K562 (cell line): ENCODE measurements around the gene PAXIP1. TPM values are rescaled to one million over a fixed set of nuclear protein-coding genes. Genes with fewer than 3 reads are reported as not detected.
A peak's percentile ranks its signal among the peaks of the same experiment; 100 is the strongest.

Experiments used
- ATAC-seq: fragments of 200-7000 bp; cut with Tn5 transposase; 3 replicates; pipeline ENCODE4 v1.9.1; 2020; ENCODE audit warnings: moderate library complexity
- BruUV-seq: library from RNA; stranded (reverse); fragments of 400-500 nt; replicated peaks from 2 replicates; lab custom pipeline; 2021; lab: Mats Ljungman, UMichigan
- CTCF ChIA-PET: fragments of 300-600 bp; formaldehyde crosslinking; extraction: SDS; loops from one replicate; lab custom pipeline; 2021; ENCODE audit warnings: low intra/inter-chr PET ratio; lab: Yijun Ruan, JAX
- POLR2A ChIA-PET: fragments of 300-600, 350-650 bp; sonication (Branson Sonifier 250); formaldehyde crosslinking; extraction: SDS; loops from one replicate; lab custom pipeline; 2021; ENCODE audit warnings: antibody characterized with exemption, inconsistent platforms; lab: Yijun Ruan, JAX
- DNase-seq, 4 experiments: peaks; one replicate each; pipeline versions ENCODE4 v3.0.0 to v3.0.0-alpha.2; 2011 to 2018; ENCODE audit warnings: low spot score in 3 of 4, mixed read lengths in 3 of 4; ENCODE audit errors: extremely low read depth in 1 of 4
- FAIRE-seq: peaks from 2 replicates; lab custom pipeline; 2011; peaks lifted over from hg19 to GRCh38; lab: Jason Lieb, UNC
- H2AFZ ChIP-seq: 2 replicates; pipeline ENCODE4 v1.6.0; 2011; ENCODE audit warnings: low read depth, low read length, control low read depth, inconsistent platforms
- H3K27ac ChIP-seq: fragments of 200-600 bp; 3 replicates; pipeline ENCODE4 v1.8.0; 2011; ENCODE audit warnings: low read depth, mild to moderate bottlenecking, control low read depth, inconsistent platforms, low read length, moderate library complexity, mixed read lengths; ENCODE audit errors: extremely low read depth
- H3K27me3 ChIP-seq, 2 experiments: fragments of 300-600 bp in 1 of 2; 2 replicates in 1 of 2; 3 replicates in 1 of 2; pipeline versions ENCODE4 v1.6.0 to v1.8.0; 2011; ENCODE audit warnings: inconsistent platforms in 2 of 2, low read length in 2 of 2, mild to moderate bottlenecking in 1 of 2, mixed read lengths in 1 of 2, moderate library complexity in 1 of 2; ENCODE audit not compliant: control insufficient read depth in 2 of 2, insufficient read depth in 2 of 2
- H3K36me3 ChIP-seq: fragments of 300-600 bp; 3 replicates; pipeline ENCODE4 v1.8.0; 2011; ENCODE audit warnings: mild to moderate bottlenecking, low read length, inconsistent platforms; ENCODE audit not compliant: control insufficient read depth, insufficient read depth
- H3K4me1 ChIP-seq, 2 experiments: fragments of 200-600 bp in 1 of 2; replicated peaks in 1 of 2; 2 replicates in 1 of 2; 3 replicates in 1 of 2; pipeline versions ENCODE4 v1.5.1 to v1.8.0; 2011; ENCODE audit warnings: inconsistent platforms in 2 of 2, low read length in 2 of 2, mild to moderate bottlenecking in 1 of 2, mixed read lengths in 1 of 2, moderate library complexity in 1 of 2; ENCODE audit not compliant: control insufficient read depth in 2 of 2, insufficient read depth in 2 of 2
- H3K4me2 ChIP-seq: 2 replicates; pipeline ENCODE4 v1.6.1; 2011; ENCODE audit warnings: low read length, control low read depth, inconsistent platforms, mixed read lengths; ENCODE audit not compliant: insufficient read depth
- H3K4me3 ChIP-seq: fragments of 200-600 bp; sonication (generic), shearing (Covaris generic); 2 replicates; pipeline ENCODE4 v1.5.1; 2016; ENCODE audit warnings: control low read depth, inconsistent platforms
- H3K79me2 ChIP-seq: fragments of 200-600 bp; 3 replicates; pipeline ENCODE4 v1.8.0; 2011; ENCODE audit warnings: low read length, inconsistent platforms; ENCODE audit not compliant: control insufficient read depth, insufficient read depth
- H3K9ac ChIP-seq, 2 experiments: 2 replicates each; pipeline versions ENCODE4 v1.6.0 to v1.6.1; 2011; ENCODE audit warnings: low read depth in 2 of 2, low read length in 2 of 2, control low read depth in 1 of 2, inconsistent platforms in 1 of 2, mild to moderate bottlenecking in 1 of 2, mixed read lengths in 1 of 2; ENCODE audit not compliant: insufficient read depth in 1 of 2
- H3K9me1 ChIP-seq: one replicate; pipeline ENCODE4 v1.6.0; 2011; ENCODE audit warnings: inconsistent platforms, mild to moderate bottlenecking, low read length, moderate library complexity; ENCODE audit not compliant: control insufficient read depth, insufficient read depth
- H3K9me3 ChIP-seq: replicated peaks from 2 replicates; pipeline ENCODE4 v1.5.1; 2011; ENCODE audit warnings: low read depth, low read length, inconsistent platforms; ENCODE audit not compliant: control insufficient read depth, insufficient read depth
- H4K20me1 ChIP-seq: replicated peaks from 2 replicates; pipeline ENCODE4 v1.6.1; 2011; ENCODE audit warnings: low read length, inconsistent platforms, mixed read lengths; ENCODE audit not compliant: control insufficient read depth, insufficient read depth
- ETV6 ChIP-seq, 3 experiments: fragments of 150-350 bp in 1 of 3; sonication (generic) in 1 of 3; formaldehyde crosslinking in 1 of 3; IDR thresholded peaks; 2 replicates each; pipeline versions ENCODE4 v1.6.1 to v1.8.0; 2014 to 2022; ENCODE audit warnings: borderline replicate concordance in 2 of 3, low read depth in 2 of 3, antibody characterized with exemption in 1 of 3, low read length in 1 of 3, mild to moderate bottlenecking in 1 of 3, missing genetic modification reagents in 1 of 3
- EZH2 ChIP-seq: IDR thresholded peaks from 2 replicates; pipeline ENCODE4 v1.6.1; 2012; ENCODE audit warnings: low read depth, mild to moderate bottlenecking, inconsistent platforms, low read length, borderline replicate concordance
- GTF2A2 ChIP-seq: IDR thresholded peaks from 2 replicates; pipeline ENCODE4 v1.6.1; 2016; ENCODE audit warnings: mild to moderate bottlenecking, missing genetic modification characterization, missing compliant biosample characterization
- NCOR1 ChIP-seq: fragments of 450-650 bp; IDR thresholded peaks from 2 replicates; pipeline ENCODE4 v1.6.1; 2016; ENCODE audit warnings: mild to moderate bottlenecking, moderate library complexity
- NFIC ChIP-seq: fragments of 450-650 bp; IDR thresholded peaks from 2 replicates; pipeline ENCODE4 v1.6.1; 2017; ENCODE audit warnings: mild to moderate bottlenecking, inconsistent platforms
- RNF2 ChIP-seq: sonication (generic); IDR thresholded peaks from 2 replicates; pipeline ENCODE4 v1.6.1; 2016
- SMC3 ChIP-seq: conservative IDR thresholded peaks from 2 replicates; pipeline ENCODE4 v1.6.1; 2011; ENCODE audit warnings: low read depth, low read length, improper control_type of control experiment; ENCODE audit not compliant: insufficient read depth
- ZBTB7A ChIP-seq: IDR thresholded peaks from 2 replicates; pipeline ENCODE4 v1.6.1; 2011; ENCODE audit warnings: low read depth, mild to moderate bottlenecking, low read length, moderate library complexity, borderline replicate concordance; ENCODE audit not compliant: control insufficient read depth
- ZNF24 ChIP-seq: fragments of 450-650 bp; IDR thresholded peaks from 2 replicates; pipeline ENCODE4 v1.6.1; 2016
- ZNF316 ChIP-seq: fragments of 450-650 bp; IDR thresholded peaks from 2 replicates; pipeline ENCODE4 v1.6.1; 2016
- WGBS: fragments of 100-300 bp; shearing (Covaris generic); methylation state at CpG from one replicate; pipeline ENCODE4 v1.1.6; 2016; ENCODE audit warnings: low coverage, mixed read lengths; ENCODE audit not compliant: insufficient coverage; ENCODE audit errors: missing lambda C conversion rate; 5-methylcytosine and 5-hydroxymethylcytosine counted together
- in situ Hi-C: fragments of 300-500 bp; cut with MboI; formaldehyde crosslinking; loops from 4 replicates; pipeline ENCODE4 v1.15.0; 2018; ENCODE audit warnings: inconsistent platforms, mixed read lengths
- intact Hi-C: fragments of 100-400 bp; cut with micrococcal nuclease; formaldehyde crosslinking; loops from 2 replicates; pipeline ENCODE4 v1.14.2; 2022
- polyA plus RNA-seq, 8 experiments: library from polyadenylated mRNA; depleted of rRNA in 4 of 8; stranded (reverse) in 5 of 8; unstranded in 3 of 8; fragments of >200 nt; fragmentation: Nextera tagmentation in 2 of 8; fragmentation: Illumina TruSeq in 1 of 8; extraction: Ambion mirVana in 2 of 8; extraction: Trizol in 1 of 8; gene quantifications; 2 replicates each; pipeline versions ENCODE4 v1.2.1 to v1.2.3, GENCODE V29; 2011 to 2014; ENCODE audit warnings: inconsistent platforms in 1 of 8, missing spikeins in 1 of 8
- total RNA-seq, 7 experiments: library from RNA; depleted of rRNA in 6 of 7; stranded (reverse); fragments of >200 nt in 6 of 7; fragmentation: Illumina TruSeq in 2 of 7; extraction: Trizol in 2 of 7; gene quantifications; 2 replicates each; pipeline versions ENCODE4 v1.2.1 to v1.2.3, GENCODE V29; 2011 to 2021; ENCODE audit warnings: low replicate concordance in 1 of 7
- TF ChIP-seq, protein P1 (sequence below): fragments of 200-800 bp; sonication (Bioruptor generic); IDR thresholded peaks from 2 replicates; pipeline ENCODE4 v1.6.1; 2017; ENCODE audit warnings: missing genetic modification characterization, missing compliant biosample characterization
- TF ChIP-seq, protein P2 (sequence below): fragments of 250-450 bp; sonication (Bioruptor Pico); IDR thresholded peaks from 2 replicates; pipeline ENCODE4 v1.4.0; 2020; ENCODE audit warnings: borderline replicate concordance

The PAXIP1 gene
- total and polyA plus RNA-seq, 9 of the 15 experiments (the other 6 are each of a cell fraction or from before 2014, with no cell fraction given), result 9.7 to 37.9 (median 28.4) TPM

DNA sequence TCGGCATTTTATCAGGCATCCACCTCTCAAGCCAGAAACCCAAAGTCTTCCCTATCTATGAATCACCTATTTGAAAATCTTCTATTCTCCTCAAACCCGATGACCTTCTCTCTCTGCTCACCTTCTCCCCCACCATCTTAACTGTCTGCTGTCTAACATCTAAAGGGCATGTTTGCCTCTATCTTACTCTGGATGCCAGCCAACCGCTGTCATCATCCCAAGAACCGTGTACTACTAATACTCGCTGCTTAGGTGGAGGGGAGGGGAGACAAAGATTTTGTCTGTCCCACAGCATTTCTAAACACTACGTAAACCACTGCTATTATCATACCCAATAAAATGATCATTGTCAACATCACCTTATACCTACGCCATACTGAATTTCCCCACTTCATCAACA lies 29.5 kb downstream of the PAXIP1 start:
- Histone ChIP-seq H3K36me3 (peaks cover 84% of the 10 kb centered on the region), H3K27me3 (no peaks in the 10 kb centered on the region; a peak in 1 of 5 replicates), H3K4me2 (no peak overlapping the region), H3K9me1 (no peaks in the 10 kb centered on the region), H3K4me3 (no peak overlapping the region), H4K20me1 (peaks cover 6% of the 10 kb centered on the region; the same call in 1 of the 2 replicates), H3K27ac (no peak overlapping the region), H3K9me3 (no peaks in the 10 kb centered on the region), H3K79me2 (peaks cover 18% of the 10 kb centered on the region; the same call in 1 of the 3 replicates), H2AFZ (no peak overlapping the region), H3K4me1 (peaks cover 0 to 4% of the 10 kb centered on the region in 2 experiments; a peak in 1 of 5 replicates), H3K9ac (no peak overlapping the region)
- ATAC-seq (no peak), FAIRE-seq (no peak), DNase-seq (no peak)
- intact Hi-C loops (no loop called here), in situ Hi-C loops (no loop called here)
- CTCF ChIA-PET, result no interaction called here
- WGBS, result 79% methylated on average over 7 of the region's 7 CpGs
- TF ChIP-seq ZNF316 (peak; percentile 13; the same call in 1 of the 2 replicates), NFIC (0 out of 2 replicates have a peak, but pooled peaks have one; percentile 14), SMC3 (no peak), NCOR1 (no peak)
- POLR2A ChIA-PET, result interaction anchor here (0.7 to 1.6 kb wide), 4 partner anchors 9 to 384 kb away, joined by 3 read pairs; partner anchors contain the start of gene PAXIP1
- no TSS peak for BruUV-seq

DNA sequence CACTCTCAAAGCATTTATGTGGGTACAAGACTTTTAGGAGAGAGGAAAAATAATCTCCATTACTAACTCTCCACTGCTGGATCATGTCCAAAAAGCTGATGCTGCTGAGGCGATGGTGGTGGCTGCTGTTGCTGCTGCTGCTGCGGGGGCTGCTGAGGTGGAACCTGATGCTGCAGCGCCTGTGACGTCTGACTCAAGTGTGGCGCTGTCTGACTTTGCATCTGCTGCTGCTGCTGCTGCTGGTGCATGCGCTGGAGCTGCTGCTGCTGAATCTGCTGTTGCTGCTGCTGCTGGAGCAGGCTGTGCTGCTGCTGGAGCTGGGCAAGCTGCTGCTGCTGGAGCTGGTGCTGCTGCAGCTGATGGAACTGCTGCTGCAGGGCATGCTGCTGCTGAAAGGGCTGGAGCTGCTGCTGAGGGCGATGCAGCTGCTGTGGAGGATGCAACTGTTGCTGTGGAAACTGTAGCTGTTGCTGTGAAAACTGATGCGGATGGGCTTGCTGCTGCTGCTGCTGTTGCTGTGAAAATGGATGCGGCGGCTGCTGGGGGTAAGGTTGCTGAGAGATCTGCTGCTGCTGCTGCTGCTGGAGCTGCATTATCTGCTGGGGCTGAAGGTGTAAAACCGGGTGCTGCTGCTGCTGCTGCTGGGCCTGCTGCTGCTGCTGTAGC lies 34.5 kb downstream of the PAXIP1 start:
- Histone ChIP-seq H3K79me2 (peaks cover 10% of the 10 kb centered on the region; the same call in 1 of the 3 replicates), H4K20me1 (peaks cover 6% of the 10 kb centered on the region; the same call in 1 of the 2 replicates), H3K4me1 (peaks cover 0 to 5% of the 10 kb centered on the region in 2 experiments; a peak in 1 of 5 replicates), H3K27me3 (no peaks in the 10 kb centered on the region), H3K4me2 (no peak overlapping the region), H3K9me3 (no peaks in the 10 kb centered on the region), H3K9ac (peak overlapping the region in 1 of 2 experiments; percentile 32; a peak in 1 of 4 replicates), H2AFZ (no peak overlapping the region), H3K36me3 (peaks cover 91% of the 10 kb centered on the region), H3K27ac (no peak overlapping the region), H3K4me3 (no peak overlapping the region), H3K9me1 (no peaks in the 10 kb centered on the region)
- in situ Hi-C loops, result no loop called here
- intact Hi-C loops, result no loop called here
- WGBS, result 91% methylated on average over 11 of the region's 11 CpGs
- ChIA-PET CTCF (no interaction called here), POLR2A (interaction anchor here (0.7 to 2.1 kb wide), 4 partner anchors 8 to 18 kb away, joined by 3 to 8 read pairs (median 4); no protein-coding TSS in a partner anchor)
- BruUV-seq, result no TSS peak
- DNase-seq (no peak), FAIRE-seq (no peak), ATAC-seq (no peak)
- TF ChIP-seq GTF2A2 (tag) (no peak), RNF2 (no peak), ETV6 (IDR thresholded peaks at IDR 0.05; ENCODE audit: borderline replicate concordance in 1 of 2, low read depth in 2 of 2, low read length in 1 of 2) (no peak), ETV6 (CRISPR knock-in tag; IDR thresholded peaks at IDR 0.05; ENCODE audit: borderline replicate concordance) (no peak), ZBTB7A (no peak), EZH2 (no peak), ZNF24 (no peak)
- TF ChIP-seq, protein P1, sequence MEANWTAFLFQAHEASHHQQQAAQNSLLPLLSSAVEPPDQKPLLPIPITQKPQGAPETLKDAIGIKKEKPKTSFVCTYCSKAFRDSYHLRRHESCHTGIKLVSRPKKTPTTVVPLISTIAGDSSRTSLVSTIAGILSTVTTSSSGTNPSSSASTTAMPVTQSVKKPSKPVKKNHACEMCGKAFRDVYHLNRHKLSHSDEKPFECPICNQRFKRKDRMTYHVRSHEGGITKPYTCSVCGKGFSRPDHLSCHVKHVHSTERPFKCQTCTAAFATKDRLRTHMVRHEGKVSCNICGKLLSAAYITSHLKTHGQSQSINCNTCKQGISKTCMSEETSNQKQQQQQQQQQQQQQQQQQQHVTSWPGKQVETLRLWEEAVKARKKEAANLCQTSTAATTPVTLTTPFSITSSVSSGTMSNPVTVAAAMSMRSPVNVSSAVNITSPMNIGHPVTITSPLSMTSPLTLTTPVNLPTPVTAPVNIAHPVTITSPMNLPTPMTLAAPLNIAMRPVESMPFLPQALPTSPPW, result no peak
- TF ChIP-seq, protein P2, sequence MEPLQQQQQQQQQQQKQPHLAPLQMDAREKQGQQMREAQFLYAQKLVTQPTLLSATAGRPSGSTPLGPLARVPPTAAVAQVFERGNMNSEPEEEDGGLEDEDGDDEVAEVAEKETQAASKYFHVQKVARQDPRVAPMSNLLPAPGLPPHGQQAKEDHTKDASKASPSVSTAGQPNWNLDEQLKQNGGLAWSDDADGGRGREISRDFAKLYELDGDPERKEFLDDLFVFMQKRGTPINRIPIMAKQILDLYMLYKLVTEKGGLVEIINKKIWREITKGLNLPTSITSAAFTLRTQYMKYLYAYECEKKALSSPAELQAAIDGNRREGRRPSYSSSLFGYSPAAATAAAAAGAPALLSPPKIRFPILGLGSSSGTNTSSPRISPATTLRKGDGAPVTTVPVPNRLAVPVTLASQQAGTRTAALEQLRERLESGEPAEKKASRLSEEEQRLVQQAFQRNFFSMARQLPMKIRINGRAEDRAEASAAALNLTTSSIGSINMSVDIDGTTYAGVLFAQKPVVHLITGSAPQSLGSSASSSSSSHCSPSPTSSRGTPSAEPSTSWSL, result no peak
